A549 (cell line): Measurements from ENCODE around the gene AVPI1. TPM values are rescaled to one million over a fixed set of nuclear protein-coding genes. Genes with fewer than 3 reads are reported as not detected.

Experiments used
- ATAC-seq, 2 experiments: fragments of 200-7000 bp in 1 of 2; fragments of >200 bp in 1 of 2; cut with Nextera tagmentation in 1 of 2; cut with Tn5 transposase in 1 of 2; 3 replicates each; pipeline versions ENCODE4 v1.8.0 to v1.9.1; 2018 to 2020; ENCODE audit warnings: mild to moderate bottlenecking in 1 of 2, moderate library complexity in 1 of 2
- CTCF ChIA-PET: fragments of 300-600 bp; sonication (Branson Sonifier 250); formaldehyde crosslinking; extraction: SDS; loops from one replicate; lab custom pipeline; 2021; ENCODE audit warnings: antibody characterized with exemption, inconsistent platforms; lab: Yijun Ruan, JAX
- POLR2A ChIA-PET: fragments of 350-600 bp; formaldehyde crosslinking; extraction: SDS; loops from one replicate; lab custom pipeline; 2021; ENCODE audit warnings: antibody characterized with exemption, inconsistent platforms; lab: Yijun Ruan, JAX
- DNase-seq, 2 experiments: peaks; one replicate each; pipeline versions ENCODE4 v3.0.0 to v3.0.0-alpha.2; 2011 to 2016; ENCODE audit warnings: low read depth in 1 of 2, low spot score in 1 of 2
- FAIRE-seq: peaks from 2 replicates; lab custom pipeline; 2011; peaks lifted over from hg19 to GRCh38; lab: Jason Lieb, UNC
- H3K27ac ChIP-seq, 2 experiments: fragments of >200 bp; sonication (Bioruptor Twin); formaldehyde crosslinking; 3 replicates each; pipeline ENCODE4 v1.5.1; 2016 to 2017
- H3K4me1 ChIP-seq: fragments of >200 bp; sonication (Bioruptor Twin); formaldehyde crosslinking; 3 replicates; pipeline ENCODE4 v1.6.1; 2016
- H3K4me2 ChIP-seq: fragments of >200 bp; sonication (Bioruptor Twin); formaldehyde crosslinking; 3 replicates; pipeline ENCODE4 v1.6.1; 2016
- H3K4me3 ChIP-seq: fragments of >200 bp; sonication (Bioruptor Twin); formaldehyde crosslinking; 3 replicates; pipeline ENCODE4 v1.5.1; 2016
- H3K9me3 ChIP-seq: fragments of >200 bp; sonication (Bioruptor Twin); formaldehyde crosslinking; 3 replicates; pipeline ENCODE4 v1.6.1; 2016
- CEBPB ChIP-seq, 2 experiments: fragments of >200 bp in 1 of 2; sonication (Bioruptor Twin) in 1 of 2; formaldehyde crosslinking in 1 of 2; IDR thresholded peaks; 2 replicates each; pipeline ENCODE4 v1.6.1; 2012 to 2016
- CHD2 ChIP-seq: fragments of 150-350 bp; IDR thresholded peaks from 2 replicates; pipeline ENCODE4 v1.6.1; 2014; ENCODE audit warnings: low read length; ENCODE audit not compliant: partially characterized antibody
- CHD4 ChIP-seq: fragments of 200-600 bp; sonication (generic); IDR thresholded peaks from 2 replicates; pipeline ENCODE4 v1.6.1; 2016; ENCODE audit warnings: antibody characterized with exemption, mild to moderate bottlenecking, borderline replicate concordance
- EHF ChIP-seq: fragments of 250-450 bp; sonication (Bioruptor Pico); IDR thresholded peaks from 2 replicates; pipeline ENCODE4 v1.5.0; 2020; ENCODE audit warnings: mild to moderate bottlenecking
- EP300 ChIP-seq, 2 experiments: fragments of >200 bp; sonication (Bioruptor Twin); formaldehyde crosslinking; IDR thresholded peaks; 2 replicates in 1 of 2; 3 replicates in 1 of 2; pipeline ENCODE4 v1.6.1; 2016 to 2017
- ESRRA ChIP-seq: fragments of 150-350 bp; IDR thresholded peaks from 2 replicates; pipeline ENCODE4 v1.6.1; 2014; ENCODE audit warnings: mild to moderate bottlenecking, low read length, borderline replicate concordance
- HEYL ChIP-seq: fragments of 250-450 bp; sonication (Bioruptor Pico); IDR thresholded peaks from 2 replicates; pipeline ENCODE4 v1.8.0; 2021; ENCODE audit warnings: mild to moderate bottlenecking, moderate library complexity
- HOXA7 ChIP-seq: fragments of 250-450 bp; sonication (Bioruptor Pico); IDR thresholded peaks from 2 replicates; pipeline ENCODE4 v1.5.0; 2020; ENCODE audit warnings: mild to moderate bottlenecking, moderate library complexity
- HOXB13 ChIP-seq: fragments of 250-450 bp; sonication (Bioruptor Pico); IDR thresholded peaks from 2 replicates; pipeline ENCODE4 v1.5.0; 2020; ENCODE audit warnings: low read depth, mild to moderate bottlenecking, moderate library complexity
- POLR2AphosphoS2 ChIP-seq: conservative IDR thresholded peaks from 2 replicates; pipeline ENCODE4 v1.6.1; 2012; ENCODE audit warnings: low read length, improper control_type of control experiment, inconsistent platforms
- RAD21 ChIP-seq, 2 experiments: fragments of >200 bp in 1 of 2; sonication (Bioruptor Twin) in 1 of 2; formaldehyde crosslinking in 1 of 2; IDR thresholded peaks in 1 of 2; conservative IDR thresholded peaks in 1 of 2; 2 replicates in 1 of 2; 3 replicates in 1 of 2; pipeline ENCODE4 v1.6.1; 2012 to 2018; ENCODE audit warnings: inconsistent platforms in 1 of 2
- RCOR1 ChIP-seq: fragments of 150-350 bp; IDR thresholded peaks from 2 replicates; pipeline ENCODE4 v1.6.1; 2014; ENCODE audit warnings: antibody characterized with exemption, low read length, low read depth
- RNF2 ChIP-seq: fragments of 200-600 bp; sonication (generic); IDR thresholded peaks from 2 replicates; pipeline ENCODE4 v1.6.1; 2016; ENCODE audit warnings: low read depth, mild to moderate bottlenecking, antibody characterized with exemption, moderate library complexity, borderline replicate concordance
- SMC3 ChIP-seq: fragments of >200 bp; sonication (Bioruptor Twin); formaldehyde crosslinking; IDR thresholded peaks from 3 replicates; pipeline ENCODE4 v1.6.1; 2018; ENCODE audit warnings: inconsistent platforms
- SREBF2 ChIP-seq: fragments of 450-650 bp; IDR thresholded peaks from 2 replicates; pipeline ENCODE4 v1.6.1; 2014; ENCODE audit warnings: mild to moderate bottlenecking, moderate library complexity
- TFCP2L1 ChIP-seq: fragments of 250-450 bp; sonication (Bioruptor Pico); IDR thresholded peaks from 2 replicates; pipeline ENCODE4 v1.5.0; 2021; ENCODE audit warnings: mild to moderate bottlenecking
- ZFP36 ChIP-seq: fragments of 450-650 bp; IDR thresholded peaks from 2 replicates; pipeline ENCODE4 v1.6.1; 2014; ENCODE audit warnings: borderline replicate concordance; ENCODE audit not compliant: partially characterized antibody
- ZNF302 ChIP-seq: fragments of 250-450 bp; sonication (Bioruptor Pico); IDR thresholded peaks from 2 replicates; pipeline ENCODE4 v1.9.0; 2021; ENCODE audit warnings: inconsistent platforms, mild to moderate bottlenecking, moderate library complexity
- ZSCAN20 ChIP-seq: fragments of 250-450 bp; sonication (Bioruptor Pico); IDR thresholded peaks from 2 replicates; pipeline ENCODE4 v1.8.0; 2022; ENCODE audit warnings: mild to moderate bottlenecking, moderate library complexity
- WGBS: methylation state at CpG from one replicate; pipeline ENCODE4 v1.1.6; 2017; ENCODE audit errors: missing lambda C conversion rate; 5-methylcytosine and 5-hydroxymethylcytosine counted together
- polyA plus RNA-seq, 4 experiments: library from polyadenylated mRNA; depleted of rRNA in 3 of 4; stranded (reverse); fragments of >200 nt; fragmentation: RNase III in 1 of 4; extraction: RNeasy Plus Mini Kit Qiagen cat#74134 plus additional on column Dnase treatment in 1 of 4; gene quantifications; 2 replicates in 3 of 4; 3 replicates in 1 of 4; pipeline ENCODE4 v1.2.3, GENCODE V29; 2011 to 2017
- TF ChIP-seq, protein P1 (sequence below): fragments of >200 bp; sonication (Bioruptor Twin); formaldehyde crosslinking; IDR thresholded peaks from 3 replicates; pipeline ENCODE4 v1.6.1; 2016
- TF ChIP-seq, protein P2 (sequence below): fragments of >200 bp; sonication (Bioruptor Twin); formaldehyde crosslinking; IDR thresholded peaks from 3 replicates; pipeline ENCODE4 v1.5.1; 2016
- TF ChIP-seq, protein P3 (sequence below): IDR thresholded peaks from 2 replicates; pipeline ENCODE4 v1.6.1; 2012
- TF ChIP-seq, protein P4 (sequence below): fragments of 450-650 bp; IDR thresholded peaks from 2 replicates; pipeline ENCODE4 v1.6.1; 2014; ENCODE audit warnings: antibody characterized with exemption
- TF ChIP-seq, protein P5 (sequence below): fragments of 250-450 bp; sonication (Bioruptor Pico); IDR thresholded peaks from 2 replicates; pipeline ENCODE4 v1.5.0; 2020; ENCODE audit warnings: low read depth, mild to moderate bottlenecking, moderate library complexity

AVPI1 gene
- polyA plus RNA-seq, 2 of the 4 experiments (the other 2 are of a cell fraction) = 48.7 to 70.3 TPM

DNA sequence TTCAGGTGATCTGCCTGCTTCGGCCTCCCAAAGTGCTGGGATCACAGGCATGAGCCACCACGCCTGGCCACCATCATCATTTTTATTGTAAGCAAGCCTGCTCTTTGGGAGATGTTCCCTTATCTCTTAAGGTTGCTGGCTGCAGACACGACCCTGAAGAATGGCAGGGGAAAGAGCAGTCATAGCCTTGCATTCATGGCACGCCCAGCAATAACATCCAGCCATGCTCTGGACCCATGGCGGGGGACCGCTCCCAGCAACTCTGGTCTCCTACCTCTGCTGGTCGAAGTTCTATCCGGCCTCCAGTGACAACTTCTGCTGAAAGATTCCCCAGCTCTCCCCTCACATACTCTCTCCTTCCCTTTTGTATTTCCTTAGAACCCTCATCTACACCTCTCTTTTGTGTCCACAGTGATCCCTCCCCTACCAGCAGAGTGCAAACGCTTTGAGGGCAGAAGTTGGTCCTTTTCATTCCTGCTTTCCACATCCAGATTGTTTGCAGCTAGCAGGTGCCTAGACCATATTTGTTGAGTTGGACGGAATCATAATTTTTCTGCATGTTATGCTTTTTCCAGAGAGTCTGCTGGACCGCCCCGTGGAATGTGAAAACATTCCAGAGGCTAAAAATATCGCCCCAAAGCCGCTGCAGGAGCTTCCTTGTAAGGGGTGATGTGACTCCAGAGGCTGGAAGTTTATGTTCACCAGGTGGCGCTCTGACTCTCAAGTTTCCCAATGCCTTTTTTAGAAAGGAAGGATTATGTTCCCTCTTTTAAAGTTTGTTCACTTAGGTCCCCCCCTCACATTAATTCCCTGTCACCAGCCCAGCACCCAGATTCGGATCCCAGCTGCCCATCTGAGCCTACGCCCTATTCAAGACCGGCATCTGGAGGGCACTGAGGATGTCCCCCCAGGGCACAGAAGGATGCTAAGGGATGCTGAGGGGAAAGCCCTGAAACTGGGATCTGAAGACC is 22.2 kb upstream of the AVPI1 start:
- FAIRE-seq (no peak), DNase-seq (peak; percentile 57 to 77), ATAC-seq (peak; percentile 19 to 63; a peak in 3 of 6 replicates)
- Histone ChIP-seq H3K4me3 (no peak overlapping the region), H3K4me1 (peaks cover 18% of the 10 kb centered on the region; the same call in 2 of the 3 replicates), H3K9me3 (no peaks in the 10 kb centered on the region), H3K27ac (peak overlapping the region; percentile 9 to 38; a peak in 2 of 6 replicates), H3K4me2 (peak overlapping the region; percentile 42)
- TF ChIP-seq POLR2AphosphoS2 (no peak), RAD21 (conservative IDR thresholded peaks at IDR 0.05 in 1 of 2, IDR thresholded peaks at IDR 0.05 in 1 of 2) (peak; percentile 70 to 74), CEBPB (IDR thresholded peaks at IDR 0.05) (peak in 1 of 2 experiments; percentile 47; a peak in 1 of 4 replicates), SMC3 (peak; percentile 86), EP300 (IDR thresholded peaks at IDR 0.05) (no peak)
- TF ChIP-seq, protein P1, sequence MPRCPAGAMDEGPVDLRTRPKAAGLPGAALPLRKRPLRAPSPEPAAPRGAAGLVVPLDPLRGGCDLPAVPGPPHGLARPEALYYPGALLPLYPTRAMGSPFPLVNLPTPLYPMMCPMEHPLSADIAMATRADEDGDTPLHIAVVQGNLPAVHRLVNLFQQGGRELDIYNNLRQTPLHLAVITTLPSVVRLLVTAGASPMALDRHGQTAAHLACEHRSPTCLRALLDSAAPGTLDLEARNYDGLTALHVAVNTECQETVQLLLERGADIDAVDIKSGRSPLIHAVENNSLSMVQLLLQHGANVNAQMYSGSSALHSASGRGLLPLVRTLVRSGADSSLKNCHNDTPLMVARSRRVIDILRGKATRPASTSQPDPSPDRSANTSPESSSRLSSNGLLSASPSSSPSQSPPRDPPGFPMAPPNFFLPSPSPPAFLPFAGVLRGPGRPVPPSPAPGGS = no peak
- TF ChIP-seq, protein P2, sequence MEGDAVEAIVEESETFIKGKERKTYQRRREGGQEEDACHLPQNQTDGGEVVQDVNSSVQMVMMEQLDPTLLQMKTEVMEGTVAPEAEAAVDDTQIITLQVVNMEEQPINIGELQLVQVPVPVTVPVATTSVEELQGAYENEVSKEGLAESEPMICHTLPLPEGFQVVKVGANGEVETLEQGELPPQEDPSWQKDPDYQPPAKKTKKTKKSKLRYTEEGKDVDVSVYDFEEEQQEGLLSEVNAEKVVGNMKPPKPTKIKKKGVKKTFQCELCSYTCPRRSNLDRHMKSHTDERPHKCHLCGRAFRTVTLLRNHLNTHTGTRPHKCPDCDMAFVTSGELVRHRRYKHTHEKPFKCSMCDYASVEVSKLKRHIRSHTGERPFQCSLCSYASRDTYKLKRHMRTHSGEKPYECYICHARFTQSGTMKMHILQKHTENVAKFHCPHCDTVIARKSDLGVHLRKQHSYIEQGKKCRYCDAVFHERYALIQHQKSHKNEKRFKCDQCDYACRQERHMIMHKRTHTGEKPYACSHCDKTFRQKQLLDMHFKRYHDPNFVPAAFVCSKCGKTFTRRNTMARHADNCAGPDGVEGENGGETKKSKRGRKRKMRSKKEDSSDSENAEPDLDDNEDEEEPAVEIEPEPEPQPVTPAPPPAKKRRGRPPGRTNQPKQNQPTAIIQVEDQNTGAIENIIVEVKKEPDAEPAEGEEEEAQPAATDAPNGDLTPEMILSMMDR = peak; percentile 78
- 38% methylated on average over 18 of the region's 18 CpGs for WGBS
- CTCF ChIA-PET = interaction anchor here (0.5 to 36.9 kb wide), 16 partner anchors 1 to 332 kb away, joined by 3 to 1127 read pairs (median 5); partner anchors contain the start of genes AVPI1, MARVELD1, SFRP5 and ZFYVE27
- POLR2A ChIA-PET = interaction anchor here (0.8 to 3.0 kb wide), 4 partner anchors 15 to 27 kb away, joined by 4 to 34 read pairs (median 5); partner anchors contain the start of genes AVPI1 and ZFYVE27

DNA sequence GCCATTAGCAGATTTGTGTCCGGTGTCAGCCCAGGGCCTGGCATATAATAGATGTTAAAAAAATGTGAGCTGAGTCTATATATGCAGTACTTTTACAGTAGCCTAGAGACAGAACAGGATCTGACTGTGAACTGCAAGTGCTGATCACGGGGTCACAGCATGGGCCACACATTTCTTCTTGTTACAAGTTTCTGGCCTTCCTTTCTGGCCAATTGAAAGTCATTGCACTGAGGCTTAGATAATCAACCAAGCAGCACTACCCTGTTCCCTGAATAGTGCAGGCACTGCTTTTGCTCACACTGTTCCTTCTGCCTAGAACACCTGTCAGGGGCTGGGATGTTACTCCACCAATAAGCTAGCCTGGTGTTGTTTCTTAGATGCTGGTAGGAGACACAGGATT is 21.1 kb upstream of the AVPI1 start:
- POLR2A ChIA-PET = interaction anchor here (0.6 to 3.0 kb wide), 2 partner anchors 20 to 58 kb away, joined by 3 to 34 read pairs; partner anchors contain the start of gene AVPI1
- no peak for DNase-seq
- Histone ChIP-seq H3K4me3 (no peak overlapping the region), H3K4me2 (no peak overlapping the region), H3K4me1 (peaks cover 17% of the 10 kb centered on the region; the same call in 2 of the 3 replicates), H3K9me3 (no peaks in the 10 kb centered on the region), H3K27ac (no peak overlapping the region)
- 87% methylated on average over 2 of the region's 2 CpGs for WGBS
- FAIRE-seq = no peak
- ATAC-seq = no peak
- TF ChIP-seq, protein P2 = no peak
- TF ChIP-seq ZNF302 (no peak), RNF2 (no peak), CHD4 (no peak), RCOR1 (no peak), ZSCAN20 (CRISPR knock-in tag) (no peak), HEYL (CRISPR knock-in tag) (no peak), TFCP2L1 (CRISPR knock-in tag) (no peak), SREBF2 (no peak), HOXB13 (CRISPR knock-in tag) (no peak), EHF (CRISPR knock-in tag) (no peak), HOXA7 (CRISPR knock-in tag) (no peak), CHD2 (no peak), POLR2AphosphoS2 (no peak), ZFP36 (no peak), ESRRA (no peak)
- TF ChIP-seq, protein P3, sequence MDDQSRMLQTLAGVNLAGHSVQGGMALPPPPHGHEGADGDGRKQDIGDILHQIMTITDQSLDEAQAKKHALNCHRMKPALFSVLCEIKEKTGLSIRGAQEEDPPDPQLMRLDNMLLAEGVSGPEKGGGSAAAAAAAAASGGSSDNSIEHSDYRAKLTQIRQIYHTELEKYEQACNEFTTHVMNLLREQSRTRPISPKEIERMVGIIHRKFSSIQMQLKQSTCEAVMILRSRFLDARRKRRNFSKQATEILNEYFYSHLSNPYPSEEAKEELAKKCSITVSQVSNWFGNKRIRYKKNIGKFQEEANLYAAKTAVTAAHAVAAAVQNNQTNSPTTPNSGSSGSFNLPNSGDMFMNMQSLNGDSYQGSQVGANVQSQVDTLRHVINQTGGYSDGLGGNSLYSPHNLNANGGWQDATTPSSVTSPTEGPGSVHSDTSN = no peak
- TF ChIP-seq, protein P4, sequence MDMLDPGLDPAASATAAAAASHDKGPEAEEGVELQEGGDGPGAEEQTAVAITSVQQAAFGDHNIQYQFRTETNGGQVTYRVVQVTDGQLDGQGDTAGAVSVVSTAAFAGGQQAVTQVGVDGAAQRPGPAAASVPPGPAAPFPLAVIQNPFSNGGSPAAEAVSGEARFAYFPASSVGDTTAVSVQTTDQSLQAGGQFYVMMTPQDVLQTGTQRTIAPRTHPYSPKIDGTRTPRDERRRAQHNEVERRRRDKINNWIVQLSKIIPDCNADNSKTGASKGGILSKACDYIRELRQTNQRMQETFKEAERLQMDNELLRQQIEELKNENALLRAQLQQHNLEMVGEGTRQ = no peak
- TF ChIP-seq, protein P5, sequence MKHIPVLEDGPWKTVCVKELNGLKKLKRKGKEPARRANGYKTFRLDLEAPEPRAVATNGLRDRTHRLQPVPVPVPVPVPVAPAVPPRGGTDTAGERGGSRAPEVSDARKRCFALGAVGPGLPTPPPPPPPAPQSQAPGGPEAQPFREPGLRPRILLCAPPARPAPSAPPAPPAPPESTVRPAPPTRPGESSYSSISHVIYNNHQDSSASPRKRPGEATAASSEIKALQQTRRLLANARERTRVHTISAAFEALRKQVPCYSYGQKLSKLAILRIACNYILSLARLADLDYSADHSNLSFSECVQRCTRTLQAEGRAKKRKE (CRISPR knock-in tag) = no peak
- CTCF ChIA-PET = interaction anchor here (0.6 to 36.9 kb wide), 9 partner anchors 8 to 601 kb away, joined by 3 to 1127 read pairs (median 3); partner anchors contain the start of genes AVPI1, MARVELD1 and ZFYVE27
